OCI-LY3 (cell line): ENCODE results near the gene SPRY1.

Experiments used
- EZH2phosphoT487 ChIP-seq: fragments of 200-600 bp; shearing (Covaris generic); IDR thresholded peaks from 2 replicates; pipeline ENCODE4 v1.6.1; 2018; ENCODE audit warnings: antibody characterized with exemption, mixed run types, low read depth
- TF ChIP-seq, protein P1 (sequence below): fragments of 200-600, 300-600 bp; sonication (generic); IDR thresholded peaks from 2 replicates; pipeline ENCODE4 v1.5.1; 2014; ENCODE audit warnings: antibody characterized with exemption, low read length, low read depth

DNA sequence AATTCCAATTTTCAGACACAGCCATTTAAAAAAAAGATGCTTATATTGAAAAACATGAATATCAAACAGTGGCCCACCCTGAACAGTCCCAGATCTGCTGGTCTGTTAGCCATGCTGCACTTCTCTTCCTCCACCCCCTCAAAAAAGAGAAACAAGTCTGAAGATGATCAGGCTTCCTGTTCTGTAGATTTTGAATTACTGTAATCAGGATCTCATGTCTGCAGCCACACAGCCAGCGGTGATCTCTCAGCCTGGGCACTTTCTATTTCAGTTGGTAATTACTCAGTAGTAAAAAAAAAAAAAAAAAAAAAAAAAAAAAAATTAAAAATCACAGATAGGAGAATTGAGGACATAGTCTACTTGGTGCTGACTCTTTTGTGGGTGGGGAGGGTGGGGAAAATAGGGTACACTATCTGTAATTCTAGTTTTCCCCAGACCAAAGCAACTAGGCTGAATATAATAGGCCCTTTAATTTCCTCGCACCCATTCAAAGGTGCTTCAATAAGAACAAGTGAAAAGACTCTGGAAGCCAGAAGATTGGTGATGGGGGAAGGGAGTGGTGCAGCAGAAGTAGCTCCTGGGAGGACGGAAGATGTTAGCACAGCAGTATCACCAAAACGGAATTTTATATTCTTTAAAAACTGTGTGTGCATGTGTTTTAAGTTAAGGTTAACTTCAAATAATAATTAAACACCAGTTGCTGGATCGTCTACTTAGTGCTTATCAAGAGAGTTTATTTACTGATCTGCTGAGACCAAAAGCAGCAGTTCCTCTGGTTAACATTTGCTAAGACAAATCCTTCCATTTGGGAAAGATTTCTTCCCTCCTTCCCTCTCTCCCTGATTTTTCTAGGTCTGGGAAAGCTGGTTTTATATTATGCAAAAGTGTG lies 47.0 kb downstream of the SPRY1 start:
- TF ChIP-seq, protein P1, sequence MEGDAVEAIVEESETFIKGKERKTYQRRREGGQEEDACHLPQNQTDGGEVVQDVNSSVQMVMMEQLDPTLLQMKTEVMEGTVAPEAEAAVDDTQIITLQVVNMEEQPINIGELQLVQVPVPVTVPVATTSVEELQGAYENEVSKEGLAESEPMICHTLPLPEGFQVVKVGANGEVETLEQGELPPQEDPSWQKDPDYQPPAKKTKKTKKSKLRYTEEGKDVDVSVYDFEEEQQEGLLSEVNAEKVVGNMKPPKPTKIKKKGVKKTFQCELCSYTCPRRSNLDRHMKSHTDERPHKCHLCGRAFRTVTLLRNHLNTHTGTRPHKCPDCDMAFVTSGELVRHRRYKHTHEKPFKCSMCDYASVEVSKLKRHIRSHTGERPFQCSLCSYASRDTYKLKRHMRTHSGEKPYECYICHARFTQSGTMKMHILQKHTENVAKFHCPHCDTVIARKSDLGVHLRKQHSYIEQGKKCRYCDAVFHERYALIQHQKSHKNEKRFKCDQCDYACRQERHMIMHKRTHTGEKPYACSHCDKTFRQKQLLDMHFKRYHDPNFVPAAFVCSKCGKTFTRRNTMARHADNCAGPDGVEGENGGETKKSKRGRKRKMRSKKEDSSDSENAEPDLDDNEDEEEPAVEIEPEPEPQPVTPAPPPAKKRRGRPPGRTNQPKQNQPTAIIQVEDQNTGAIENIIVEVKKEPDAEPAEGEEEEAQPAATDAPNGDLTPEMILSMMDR: no peak
- no peak for TF ChIP-seq EZH2phosphoT487
